NCI-H345 treated with DMSO at 0.1 percent for 48 hours (cell line): ENCODE data around the gene SCO2.
A peak's percentile ranks its signal among the peaks of the same experiment; 100 is the strongest.

Source experiments
- DNase-seq: peaks from one replicate; lab custom pipeline; 2025; ENCODE audit not compliant: unreplicated experiment; lab: John Stamatoyannopoulos, UW

Gene SCO2

DNA sequence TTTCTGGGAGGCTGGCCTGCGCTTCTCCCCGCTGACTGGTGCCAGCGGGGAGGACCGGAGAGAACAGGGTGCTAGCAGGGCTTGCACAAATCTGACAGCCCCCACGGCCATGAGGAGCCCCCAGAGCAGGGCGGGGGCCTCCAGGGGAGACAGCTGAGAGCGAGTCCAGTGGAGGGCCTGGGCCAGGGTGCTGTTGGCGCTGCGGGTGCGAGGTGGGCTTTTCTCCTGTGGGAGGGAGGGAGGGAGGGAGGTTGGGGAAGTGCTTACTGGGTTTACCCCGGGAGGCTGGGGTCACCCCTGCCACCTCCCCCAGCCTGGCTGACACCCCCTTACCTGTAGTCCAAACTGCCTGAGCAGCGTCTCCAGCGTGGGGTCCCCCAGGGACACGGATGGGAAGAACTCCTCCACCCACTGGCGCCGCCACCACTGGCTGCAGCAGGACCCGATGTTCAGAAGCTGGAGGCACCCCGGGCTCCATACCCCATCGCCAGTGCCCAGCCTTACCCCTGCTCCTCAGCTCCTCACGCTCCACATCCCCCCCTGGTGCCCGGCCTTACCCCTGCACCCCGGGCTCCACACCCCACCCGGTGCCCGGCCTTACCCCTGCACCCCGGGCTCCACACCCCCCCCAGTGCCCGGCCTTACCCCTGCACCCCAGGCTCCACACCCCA lies 21.8 kb downstream of the SCO2 start:
- no peak for DNase-seq

GRCh38 chr22:50502628-50503474 lies 22.5 kb downstream of the SCO2 start:
- no peak for DNase-seq

DNA sequence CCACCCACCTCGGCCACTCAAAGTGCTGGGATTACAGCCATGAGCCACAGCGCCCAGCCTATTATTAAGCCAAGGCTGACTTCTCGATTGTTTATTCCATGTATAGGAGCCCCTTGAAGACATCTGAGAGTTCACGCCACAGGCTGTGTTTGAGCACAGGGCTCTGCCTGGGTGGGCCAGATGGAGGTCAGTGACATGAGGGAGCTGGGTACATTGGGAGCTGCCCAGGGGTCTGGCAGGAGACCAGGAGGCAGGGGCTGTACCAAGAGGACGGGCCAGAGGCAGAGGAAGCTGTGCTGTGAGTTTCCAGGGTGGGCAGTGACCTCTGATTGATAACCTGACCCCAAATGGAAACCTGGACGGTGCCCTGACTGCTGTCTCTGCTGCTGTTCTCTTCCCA lies 23.3 kb downstream of the SCO2 start:
- no peak for DNase-seq

DNA sequence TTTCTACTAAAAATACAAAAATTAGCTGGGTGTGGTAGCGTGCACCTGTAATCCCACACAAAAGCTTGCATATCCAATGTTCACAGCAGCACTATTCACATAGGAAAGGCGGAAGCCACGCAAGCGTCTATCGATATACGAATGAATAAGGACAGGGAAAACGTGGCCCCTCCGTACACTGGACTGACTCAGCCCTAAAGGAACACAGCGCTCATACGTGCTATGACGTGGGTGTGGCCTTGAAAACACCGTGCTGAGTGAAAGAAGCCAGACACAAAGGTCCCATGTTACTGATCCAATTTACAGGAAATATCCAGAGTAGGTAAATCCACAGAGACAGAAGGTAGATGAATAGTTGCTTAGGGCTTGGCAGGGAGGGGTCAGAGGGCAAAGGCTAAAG lies 24.9 kb downstream of the SCO2 start:
- DNase-seq = no peak

DNA sequence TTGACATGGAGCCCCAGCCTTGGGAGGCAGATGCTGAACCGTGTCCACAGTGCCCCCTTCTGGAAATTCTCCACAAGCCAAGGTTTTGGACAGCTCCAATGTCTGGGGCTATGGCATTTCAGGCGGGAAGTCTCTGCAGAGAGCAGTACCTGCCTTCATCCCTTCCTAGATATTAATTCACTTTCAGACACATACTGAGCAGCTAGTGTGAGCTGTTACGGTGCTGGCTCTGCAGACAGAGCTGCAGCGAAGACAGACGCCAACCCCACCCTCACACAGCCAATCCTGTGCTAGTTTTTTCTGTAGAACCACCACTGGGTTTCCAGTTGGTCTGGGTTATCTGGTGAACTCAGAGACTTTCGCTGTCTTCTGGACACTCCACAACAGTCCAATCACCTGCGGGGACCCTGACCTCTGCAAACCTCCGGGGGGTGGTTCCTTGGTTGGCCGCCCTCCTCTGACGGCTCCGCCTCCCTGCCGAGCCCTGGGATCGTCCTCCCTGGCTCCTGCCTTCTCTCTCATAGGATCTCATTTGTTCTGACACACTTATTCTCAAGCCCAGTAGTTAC lies 27.0 kb downstream of the SCO2 start:
- peak; percentile 45 for DNase-seq

- no peak for DNase-seq
Observed at GRCh38 chr22:50497093-50497492, 28.3 kb downstream of the SCO2 start.

DNA sequence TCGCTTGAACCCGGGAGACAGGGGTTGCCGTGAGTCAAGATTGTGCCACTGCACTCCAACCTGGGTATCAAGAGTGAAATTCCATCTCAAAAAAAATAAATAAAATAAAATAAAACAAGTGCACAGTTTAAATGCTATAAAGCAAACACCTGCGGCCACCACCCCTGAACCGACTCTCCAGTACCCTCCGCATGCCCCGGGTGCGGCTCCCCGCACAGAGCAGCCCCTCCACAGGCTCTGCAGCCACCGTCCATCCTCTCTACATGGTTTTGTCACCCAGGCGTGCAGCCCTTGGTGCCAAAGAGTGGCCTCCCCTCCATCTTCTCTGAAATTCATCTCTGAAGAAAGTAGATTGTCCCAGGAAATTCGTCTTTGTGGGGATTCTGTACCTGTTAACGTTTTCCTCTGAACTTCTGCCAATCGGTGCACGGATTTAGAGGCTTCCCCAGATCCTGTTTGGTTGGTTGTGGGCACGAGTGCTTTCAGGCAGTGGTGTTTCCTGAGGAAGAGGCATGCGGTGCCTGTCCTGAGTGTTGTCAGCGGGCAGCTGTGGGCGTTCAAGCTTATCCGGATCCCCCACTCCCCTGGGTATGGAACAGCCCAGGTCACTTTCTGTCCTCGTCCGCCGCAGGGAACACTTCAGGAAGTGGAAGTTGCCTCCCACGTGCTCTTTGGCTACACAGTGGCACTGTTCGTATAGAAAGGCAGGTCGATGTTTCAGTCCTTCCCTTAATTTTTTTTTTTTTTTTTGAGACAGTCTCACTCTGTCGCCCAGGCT lies 34.7 kb downstream of the SCO2 start:
- DNase-seq = no peak

DNA sequence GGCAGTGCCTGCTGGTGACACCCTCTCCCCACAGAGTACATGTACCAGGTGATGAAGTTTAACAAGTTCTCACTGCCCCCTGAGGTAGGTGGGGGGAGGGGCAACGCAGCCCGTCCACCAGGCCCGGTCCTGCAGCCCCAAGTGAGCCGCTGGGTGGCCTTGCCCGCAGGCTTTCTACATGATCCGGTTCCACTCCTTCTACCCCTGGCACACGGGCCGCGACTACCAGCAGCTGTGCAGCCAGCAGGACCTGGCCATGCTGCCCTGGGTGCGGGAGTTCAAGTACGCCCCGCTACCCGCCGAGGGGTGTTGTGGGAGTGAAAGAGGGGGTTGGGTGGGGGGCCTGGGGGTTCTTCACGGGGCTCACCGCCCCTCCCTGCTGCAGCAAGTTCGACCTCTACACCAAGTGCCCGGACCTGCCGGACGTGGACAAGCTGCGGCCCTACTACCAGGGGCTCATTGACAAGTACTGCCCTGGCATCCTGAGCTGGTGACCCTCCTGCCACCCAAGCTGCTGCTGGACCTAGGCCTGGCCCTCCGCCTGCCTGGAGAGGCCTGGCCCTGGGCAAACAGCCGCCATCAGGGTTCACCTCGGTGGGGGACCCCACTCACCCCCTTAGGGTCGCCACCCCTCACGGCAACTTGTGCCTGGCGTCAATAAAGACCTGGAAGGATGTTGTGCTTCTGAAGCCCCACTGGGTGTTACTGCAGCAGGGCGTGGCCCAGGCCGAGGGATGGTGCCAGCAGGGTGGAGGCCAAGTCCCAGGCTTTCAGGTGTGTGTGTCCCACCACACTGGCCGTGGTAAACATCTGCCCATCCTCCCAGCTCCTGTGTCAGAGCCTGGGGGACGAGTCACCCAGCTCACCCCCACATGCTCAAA lies 35.8 kb downstream of the SCO2 start:
- no peak for DNase-seq

- no peak for DNase-seq
Observed at GRCh38 chr22:50488886-50489285, 36.5 kb downstream of the SCO2 start.

GRCh38 chr22:50488006-50488677 lies 37.3 kb downstream of the SCO2 start:
- DNase-seq = no peak

- no peak for DNase-seq
Observed at GRCh38 chr22:50487290-50488005, 38.0 kb downstream of the SCO2 start.

- DNase-seq = no peak
Observed at GRCh38 chr22:50486561-50487289, 38.7 kb downstream of the SCO2 start, which contains the start of gene MIOX. Gene MIOX, plus strand, starts transcription at chr22:50486859. Its CDS starts 39 bp downstream, at chr22:50486898.

- DNase-seq = no peak
Observed at GRCh38 chr22:50485221-50486131, 39.9 kb downstream of the SCO2 start.

DNA sequence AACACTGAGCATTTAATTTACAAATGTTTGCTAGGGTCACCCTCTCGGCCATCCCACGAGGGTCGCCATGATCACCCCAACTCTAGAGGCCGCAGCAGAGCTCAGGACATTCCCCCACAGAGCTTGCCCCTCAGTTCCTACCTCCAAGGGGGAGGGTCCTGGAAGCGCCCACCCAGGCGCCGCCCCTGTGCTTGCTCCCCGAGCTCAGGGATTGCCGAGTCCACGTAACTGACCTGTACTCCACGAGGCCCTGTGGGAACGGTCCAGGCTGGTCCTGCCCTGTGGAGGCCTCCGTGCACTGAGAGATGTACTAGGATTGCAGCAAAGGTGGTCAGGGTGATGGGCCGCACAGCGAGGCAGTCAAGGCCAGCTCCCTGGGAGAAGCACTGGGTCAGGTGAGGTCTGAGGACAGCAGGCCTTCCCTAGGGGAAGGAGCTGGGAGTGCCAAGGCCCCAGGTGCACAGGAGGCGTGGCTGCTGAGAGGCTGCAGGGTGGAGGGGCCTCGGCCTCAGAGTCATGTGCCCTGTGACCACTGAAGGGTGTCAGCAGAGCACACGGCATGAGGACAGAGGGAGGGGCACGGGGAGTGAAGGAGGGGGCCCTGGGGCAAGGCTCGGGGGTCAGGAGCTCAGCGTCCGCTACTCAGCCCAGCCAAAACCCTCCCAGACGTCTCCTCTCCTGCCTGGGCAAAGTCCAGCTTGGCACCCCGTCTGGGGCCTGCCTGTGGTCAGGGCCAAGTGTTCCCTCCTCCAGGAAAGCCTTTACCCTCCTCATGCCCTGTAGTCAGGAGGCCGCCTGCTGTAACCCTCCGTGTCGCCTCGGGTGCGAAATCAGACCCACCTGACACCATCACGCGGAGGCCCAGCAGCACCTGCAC lies 41.2 kb downstream of the SCO2 start:
- no peak for DNase-seq

DNA sequence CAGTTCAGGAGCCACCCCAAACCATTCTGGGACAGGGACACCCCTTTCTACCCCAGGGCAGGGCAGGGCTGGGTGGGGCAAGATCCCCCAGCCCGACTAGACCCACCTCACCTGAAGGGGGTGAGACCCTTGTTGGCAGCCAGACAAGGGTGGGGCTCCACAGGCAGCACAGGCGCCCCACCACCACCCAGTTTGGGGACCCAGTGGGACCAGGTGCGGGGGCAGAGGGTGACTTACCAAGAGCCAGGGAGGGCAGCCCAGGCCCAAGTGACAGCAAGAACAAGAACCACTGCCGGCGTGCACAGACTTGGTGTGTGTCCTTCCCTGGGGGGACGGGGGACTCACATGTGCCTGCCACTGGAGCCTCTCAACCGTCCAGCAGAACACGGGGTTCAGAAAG lies 41.8 kb downstream of the SCO2 start:
- no peak for DNase-seq

DNA sequence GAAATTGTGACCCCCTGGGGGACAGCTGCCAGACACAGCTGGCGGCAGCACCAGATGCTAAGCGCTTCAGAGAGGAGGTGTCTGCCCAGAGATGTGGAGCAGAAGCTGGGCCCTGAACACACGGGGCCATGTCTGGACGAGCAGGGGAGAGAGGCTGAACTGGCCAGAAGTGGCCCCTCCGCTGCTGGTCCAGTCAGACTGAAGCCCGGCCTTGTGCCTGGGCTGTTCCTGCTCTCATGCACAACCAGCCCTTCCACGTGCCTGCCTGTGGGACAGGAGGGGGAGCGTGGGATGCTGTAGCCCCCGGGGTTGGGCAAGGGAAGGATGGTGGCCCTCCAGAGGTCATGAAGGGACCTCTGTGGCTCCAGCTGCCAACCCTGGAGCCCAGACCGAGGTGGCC lies 42.3 kb downstream of the SCO2 start:
- DNase-seq = no peak
